Frontal cortex (tissue), 4 donors: Measurements from ENCODE around the gene SLC17A5. TPM values are rescaled to one million over a fixed set of nuclear protein-coding genes. Genes with fewer than 3 reads are reported as not detected.
A peak's percentile ranks its signal among the peaks of the same experiment; 100 is the strongest.
"Not testable (repeated sequence)": the region's sequence is repeated elsewhere in the genome, so short reads cannot be mapped to it uniquely, and the experiment has no call there.

Source experiments
- DNase-seq, 2 donors: peaks; one replicate each; pipeline ENCODE4 v3.0.0; 2012; ENCODE audit warnings: low spot score in 2 of 2
- FAIRE-seq: peaks from 2 replicates; lab custom pipeline; 2012; peaks lifted over from hg19 to GRCh38; lab: Jason Lieb, UNC
- total RNA-seq: library from RNA; depleted of rRNA; stranded (reverse); fragments of >200 nt; gene quantifications from one replicate; pipeline ENCODE4 v1.2.3, GENCODE V29; 2014
- donor health status: control.
- donor health status: control.
- donor health status: control.

The SLC17A5 gene, protein sequence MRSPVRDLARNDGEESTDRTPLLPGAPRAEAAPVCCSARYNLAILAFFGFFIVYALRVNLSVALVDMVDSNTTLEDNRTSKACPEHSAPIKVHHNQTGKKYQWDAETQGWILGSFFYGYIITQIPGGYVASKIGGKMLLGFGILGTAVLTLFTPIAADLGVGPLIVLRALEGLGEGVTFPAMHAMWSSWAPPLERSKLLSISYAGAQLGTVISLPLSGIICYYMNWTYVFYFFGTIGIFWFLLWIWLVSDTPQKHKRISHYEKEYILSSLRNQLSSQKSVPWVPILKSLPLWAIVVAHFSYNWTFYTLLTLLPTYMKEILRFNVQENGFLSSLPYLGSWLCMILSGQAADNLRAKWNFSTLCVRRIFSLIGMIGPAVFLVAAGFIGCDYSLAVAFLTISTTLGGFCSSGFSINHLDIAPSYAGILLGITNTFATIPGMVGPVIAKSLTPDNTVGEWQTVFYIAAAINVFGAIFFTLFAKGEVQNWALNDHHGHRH
- 29.8 TPM for total RNA-seq

DNA sequence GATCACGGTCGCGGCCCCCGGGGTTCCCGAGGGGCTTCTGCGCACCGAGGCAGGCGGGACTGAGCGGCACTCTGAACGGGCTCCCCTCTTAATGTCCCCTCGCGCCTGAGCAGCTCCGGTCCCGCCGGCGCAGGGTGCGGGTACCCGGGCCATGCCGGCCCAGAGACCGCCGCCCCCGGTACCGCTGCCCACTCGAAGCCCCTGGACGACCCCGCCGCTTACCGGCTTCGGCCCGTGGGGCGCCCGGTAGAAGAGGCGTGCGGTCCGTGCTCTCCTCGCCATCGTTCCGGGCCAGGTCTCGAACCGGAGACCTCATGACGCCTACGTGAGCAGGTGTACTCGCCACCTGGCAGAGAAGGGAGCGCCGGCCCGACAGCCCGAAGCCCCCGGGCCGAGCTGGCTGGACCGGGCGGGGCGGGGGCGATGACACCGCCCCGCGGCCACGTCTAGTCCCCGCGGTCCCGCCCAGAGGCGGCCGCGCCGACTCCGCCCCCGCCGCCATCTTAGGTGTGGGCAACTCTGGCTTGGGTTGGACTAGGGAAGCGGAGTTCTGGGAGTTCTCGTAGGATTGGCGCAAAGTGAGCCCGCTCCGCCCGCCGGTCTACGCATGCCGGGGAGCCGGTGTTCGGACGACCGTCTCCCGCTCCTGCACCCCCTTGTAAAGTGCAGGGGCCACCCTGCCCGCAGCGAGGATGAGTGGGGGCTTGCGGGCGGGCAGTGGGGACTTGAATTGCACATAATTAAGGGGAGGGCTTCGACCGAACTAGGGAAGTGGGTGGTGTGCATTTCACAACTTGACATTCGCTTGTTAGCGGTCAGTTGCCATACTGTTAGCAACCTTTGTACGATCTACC is at the start of gene SLC17A5:
SLC17A5 (minus strand) TSS at position 422 of the 854 bp plus-strand sequence; CDS start at position 316, 106 bp downstream.
- DNase-seq, result peak; percentile 91 to 94
- no peak for FAIRE-seq

- no peak for FAIRE-seq
- DNase-seq, result no peak
These were observed 49.7 kb upstream of the SLC17A5 start for GRCh38 chr6:73703466-73703865.

GRCh38 chr6:73702444-73702843 is 48.7 kb upstream of the SLC17A5 start:
- FAIRE-seq (no peak), DNase-seq (no peak)

- DNase-seq (no peak), FAIRE-seq (no peak)
These were observed 46.1 kb upstream of the SLC17A5 start for GRCh38 chr6:73699676-73700459.

- FAIRE-seq (no peak), DNase-seq (no peak)
These were observed 43.3 kb upstream of the SLC17A5 start for GRCh38 chr6:73696966-73697655.

- DNase-seq (peak in 1 of 2 donors; percentile 34), FAIRE-seq (no peak)
These were observed 42.0 kb upstream of the SLC17A5 start, which contains the start of gene CD109 for GRCh38 chr6:73695619-73696421. Gene CD109 (plus strand): TSS chr6:73696203. CDS start chr6:73696216, 13 bp downstream.

GRCh38 chr6:73694711-73695411 is 41.1 kb upstream of the SLC17A5 start:
- FAIRE-seq, result no peak
- no peak for DNase-seq

GRCh38 chr6:73691512-73691911 is 37.7 kb upstream of the SLC17A5 start:
- DNase-seq, result no peak
- no peak for FAIRE-seq

GRCh38 chr6:73690056-73690455 is 36.3 kb upstream of the SLC17A5 start:
- no peak for FAIRE-seq

GRCh38 chr6:73688351-73688750 is 34.6 kb upstream of the SLC17A5 start:
- FAIRE-seq, result no peak
- DNase-seq, result no peak

More at GRCh38 chr6:73690056-73690455, 36.3 kb upstream of the SLC17A5 start:
- DNase-seq, result no peak

- not testable (repeated sequence) for FAIRE-seq, DNase-seq
These were observed 29.8 kb upstream of the SLC17A5 start for GRCh38 chr6:73683574-73683973.

- FAIRE-seq (no peak), DNase-seq (no peak)
These were observed 26.6 kb upstream of the SLC17A5 start for GRCh38 chr6:73680289-73680918.

GRCh38 chr6:73679846-73680245 is 26.1 kb upstream of the SLC17A5 start:
- not testable (repeated sequence) for DNase-seq, FAIRE-seq

- DNase-seq (no peak), FAIRE-seq (no peak)
These were observed 25.2 kb upstream of the SLC17A5 start for GRCh38 chr6:73679009-73679408.

GRCh38 chr6:73675466-73676098 is 21.8 kb upstream of the SLC17A5 start:
- peak in 1 of 2 donors; percentile 51 for DNase-seq
- no peak for FAIRE-seq

GRCh38 chr6:73671911-73672685 is 18.3 kb upstream of the SLC17A5 start:
- no peak for DNase-seq
- FAIRE-seq, result no peak
